Esophagus muscularis mucosa (tissue), 3 donors: ENCODE measurements around the gene NT5DC2.

ENCODE experiments used
- CTCF ChIP-seq, 3 experiments: fragments of 200-600 bp in 2 of 3; fragments of 450-650 bp in 1 of 3; sonication (generic) in 2 of 3; IDR thresholded peaks; one replicate each; pipeline ENCODE4 v1.5.1; 2017 to 2019; ENCODE audit warnings: antibody characterized with exemption in 3 of 3, mild to moderate bottlenecking in 2 of 3, moderate library complexity in 1 of 3
- POLR2AphosphoS5 ChIP-seq, 2 donors: sonication (generic); formaldehyde crosslinking; IDR thresholded peaks; one replicate each; pipeline ENCODE4 v1.6.1; 2017; ENCODE audit warnings: antibody characterized with exemption in 2 of 2

- no peak for TF ChIP-seq CTCF (IDR thresholded peaks at IDR 0.05)
- no peak for TF ChIP-seq POLR2AphosphoS5 (IDR thresholded peaks at IDR 0.05)
These were observed 7.4 kb upstream of the NT5DC2 start for GRCh38 chr3:52541050-52541449.
